GM12874 (cell line): ENCODE results near the gene DOCK8.

Experiments
- TF ChIP-seq, protein P1 (sequence below): IDR thresholded peaks from 2 replicates; pipeline ENCODE4 v1.5.1; 2011; ENCODE audit warnings: low read depth, mild to moderate bottlenecking, control low read depth, low read length, moderate library complexity; ENCODE audit not compliant: insufficient read depth

The DOCK8 gene

DNA sequence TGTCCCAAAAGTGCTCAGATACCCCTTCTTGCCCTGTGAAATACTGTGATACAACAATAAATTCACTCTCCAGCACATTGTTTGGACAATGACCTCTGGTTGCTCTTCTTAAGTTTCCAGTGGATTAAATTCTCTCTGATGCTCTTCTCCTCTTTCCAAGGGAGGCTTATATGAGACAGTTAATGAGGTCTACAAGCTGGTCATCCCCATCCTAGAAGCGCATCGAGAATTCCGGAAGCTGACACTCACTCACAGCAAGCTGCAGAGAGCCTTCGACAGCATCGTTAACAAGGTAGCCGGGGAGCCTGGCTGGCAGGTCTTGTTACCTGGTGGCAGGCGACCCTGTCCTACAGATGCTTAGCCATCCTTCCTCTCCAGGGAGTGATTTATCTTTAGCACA is 226.5 kb downstream of the DOCK8 start:
- TF ChIP-seq, protein P1, sequence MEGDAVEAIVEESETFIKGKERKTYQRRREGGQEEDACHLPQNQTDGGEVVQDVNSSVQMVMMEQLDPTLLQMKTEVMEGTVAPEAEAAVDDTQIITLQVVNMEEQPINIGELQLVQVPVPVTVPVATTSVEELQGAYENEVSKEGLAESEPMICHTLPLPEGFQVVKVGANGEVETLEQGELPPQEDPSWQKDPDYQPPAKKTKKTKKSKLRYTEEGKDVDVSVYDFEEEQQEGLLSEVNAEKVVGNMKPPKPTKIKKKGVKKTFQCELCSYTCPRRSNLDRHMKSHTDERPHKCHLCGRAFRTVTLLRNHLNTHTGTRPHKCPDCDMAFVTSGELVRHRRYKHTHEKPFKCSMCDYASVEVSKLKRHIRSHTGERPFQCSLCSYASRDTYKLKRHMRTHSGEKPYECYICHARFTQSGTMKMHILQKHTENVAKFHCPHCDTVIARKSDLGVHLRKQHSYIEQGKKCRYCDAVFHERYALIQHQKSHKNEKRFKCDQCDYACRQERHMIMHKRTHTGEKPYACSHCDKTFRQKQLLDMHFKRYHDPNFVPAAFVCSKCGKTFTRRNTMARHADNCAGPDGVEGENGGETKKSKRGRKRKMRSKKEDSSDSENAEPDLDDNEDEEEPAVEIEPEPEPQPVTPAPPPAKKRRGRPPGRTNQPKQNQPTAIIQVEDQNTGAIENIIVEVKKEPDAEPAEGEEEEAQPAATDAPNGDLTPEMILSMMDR = no peak

DNA sequence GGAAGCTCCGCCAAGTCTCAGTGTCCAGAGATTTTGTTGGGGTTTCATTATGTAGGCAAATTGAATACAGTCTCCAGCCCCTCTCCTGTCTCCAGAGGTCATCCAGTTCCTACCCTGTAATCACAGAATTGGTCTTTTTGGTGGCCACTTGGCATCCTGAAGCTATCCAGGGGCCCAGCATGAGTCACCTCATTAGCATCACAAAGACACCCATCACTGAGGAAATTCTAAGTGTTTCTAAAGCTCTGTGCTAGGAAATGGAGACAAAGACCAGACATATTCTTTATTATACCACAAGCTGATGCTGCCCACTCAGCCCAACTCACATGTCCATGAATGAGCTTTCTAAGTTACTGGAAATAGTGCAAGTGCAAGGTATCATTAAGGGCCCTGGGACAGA is 229.9 kb downstream of the DOCK8 start:
- TF ChIP-seq, protein P1 = no peak

DNA sequence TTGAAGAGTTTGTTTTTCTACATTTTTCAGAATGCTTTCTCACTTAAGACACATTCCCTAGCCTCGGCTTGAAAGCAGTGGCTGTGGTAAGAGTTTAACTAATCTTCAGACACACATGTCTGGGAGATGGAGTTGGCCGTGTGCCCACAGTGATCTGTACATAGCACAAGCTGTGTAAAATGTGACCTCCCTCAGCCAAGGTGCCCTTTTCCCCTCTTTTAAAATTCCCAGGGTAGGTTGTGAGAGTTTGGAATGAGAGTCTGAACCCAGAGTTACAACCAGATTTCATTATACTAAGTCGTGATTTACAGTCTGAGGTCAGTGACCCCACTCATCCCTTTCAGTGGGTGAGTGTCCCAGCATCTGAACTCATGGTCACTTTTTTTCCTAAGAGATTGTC is 230.4 kb downstream of the DOCK8 start:
- TF ChIP-seq, protein P1 = no peak

DNA sequence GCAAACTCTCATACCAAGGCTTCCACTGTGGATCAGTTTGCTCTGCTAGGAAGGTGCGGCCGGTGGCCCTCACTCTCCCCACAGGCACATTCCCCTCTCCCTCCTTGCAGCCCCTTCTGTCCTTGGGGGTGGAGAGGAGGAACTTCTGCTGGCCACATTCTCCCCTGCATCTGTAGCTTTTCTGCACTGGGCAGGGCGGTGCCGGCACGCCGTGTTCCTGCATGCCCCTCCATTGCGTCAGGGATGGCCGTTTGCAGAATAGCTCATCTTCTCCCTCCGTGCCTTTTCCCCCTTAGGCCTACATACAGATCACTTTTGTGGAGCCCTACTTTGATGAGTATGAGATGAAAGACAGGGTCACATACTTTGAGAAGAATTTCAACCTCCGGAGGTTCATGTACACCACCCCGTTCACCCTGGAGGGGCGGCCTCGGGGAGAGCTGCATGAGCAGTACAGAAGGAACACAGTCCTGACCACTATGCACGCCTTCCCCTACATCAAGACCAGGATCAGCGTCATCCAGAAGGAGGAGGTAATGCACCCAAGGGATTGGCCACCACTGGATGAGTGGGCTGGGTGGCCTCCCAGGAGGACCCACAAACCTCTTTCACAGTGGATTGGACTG is 231.5 kb downstream of the DOCK8 start:
- TF ChIP-seq, protein P1 = no peak

DNA sequence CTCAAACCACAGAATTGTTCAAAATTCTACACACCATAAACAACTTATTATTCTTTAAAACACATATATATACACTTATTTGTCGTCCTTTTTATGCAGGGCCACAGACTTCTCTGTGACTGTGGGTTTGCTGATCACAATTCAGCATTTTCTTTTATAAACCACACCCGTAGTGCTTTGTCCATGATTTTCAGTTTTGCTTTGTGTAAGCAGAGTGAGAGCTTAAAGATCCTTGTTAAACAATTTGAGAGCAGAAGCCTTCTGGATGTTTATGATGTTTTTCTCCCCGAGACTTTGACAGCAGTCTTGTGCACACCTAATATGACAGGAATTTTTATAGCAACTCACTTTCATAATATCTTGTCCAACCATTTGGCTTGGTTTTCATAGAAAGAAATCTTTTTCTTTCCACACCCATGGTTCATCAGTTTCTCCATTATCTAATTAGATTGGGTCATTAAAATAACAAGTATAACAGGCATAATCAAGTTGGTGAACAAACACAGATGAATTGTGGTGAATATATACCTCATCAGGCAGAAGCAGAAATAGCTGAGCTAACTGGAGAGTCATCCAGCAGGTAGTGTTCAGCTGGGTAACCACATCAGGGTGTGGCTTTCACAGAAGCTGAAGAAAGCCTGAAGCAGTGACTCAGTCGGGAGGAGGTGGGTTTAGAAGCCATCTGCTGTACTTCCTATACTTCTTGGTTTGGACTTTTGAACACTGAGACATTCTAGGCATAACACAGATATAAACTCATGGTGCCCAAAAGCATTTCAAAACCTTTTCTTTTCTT is 232.8 kb downstream of the DOCK8 start:
- TF ChIP-seq, protein P1 = no peak

DNA sequence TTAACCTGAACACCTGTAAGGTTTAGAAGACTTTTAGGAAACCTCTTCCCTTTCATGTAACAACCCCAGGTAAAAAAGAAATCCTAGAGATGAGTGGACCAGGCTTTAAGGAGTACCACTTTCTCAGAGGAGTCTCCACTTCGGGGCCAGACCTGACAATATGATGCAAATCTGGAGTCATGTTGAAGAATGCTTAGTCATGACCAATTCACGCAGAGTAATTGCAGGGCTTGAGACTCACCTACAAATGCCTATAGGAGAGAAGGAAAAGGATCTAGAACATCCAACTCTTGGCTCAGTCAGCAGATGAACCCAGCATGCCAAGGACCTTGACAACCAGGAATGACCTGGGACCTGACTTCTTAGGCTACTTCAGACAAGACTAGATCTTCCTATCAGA is 235.4 kb downstream of the DOCK8 start:
- TF ChIP-seq, protein P1 = no peak

DNA sequence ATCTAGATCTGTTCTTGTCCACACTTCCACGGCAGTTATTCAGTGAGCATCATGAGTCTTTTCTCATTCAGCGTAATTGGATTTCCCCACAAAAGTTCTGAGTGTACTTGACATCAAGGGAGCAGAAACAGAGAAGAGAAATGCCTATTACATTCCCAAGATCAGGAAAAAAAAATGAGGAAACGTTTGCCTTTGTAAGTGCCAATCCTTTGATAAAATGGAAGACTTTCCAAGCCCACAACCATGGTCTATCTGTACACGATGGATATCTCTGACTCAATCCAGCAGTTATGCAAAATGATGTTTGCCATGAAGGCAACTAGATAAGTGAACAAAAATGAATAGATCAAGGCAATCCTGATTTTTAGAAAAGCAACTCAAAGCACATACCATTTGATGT is 235.9 kb downstream of the DOCK8 start:
- TF ChIP-seq, protein P1 = no peak
